Osteocyte (in vitro differentiated cells): ENCODE measurements around the gene ETS1. TPM values are rescaled to one million over a fixed set of nuclear protein-coding genes. Genes with fewer than 3 reads are reported as not detected.
"Not testable (repeated sequence)": the region's sequence is repeated elsewhere in the genome, so short reads cannot be mapped to it uniquely, and the experiment has no call there.

Source experiments
- DNase-seq: peaks from one replicate; pipeline ENCODE4 v3.0.0; 2021; ENCODE audit warnings: mixed read lengths; ENCODE audit not compliant: unreplicated experiment; ENCODE audit errors: extremely low spot score
- H3K27ac Mint-ChIP-seq: one replicate; pipeline ENCODE4 v1.8.0; 2021; ENCODE audit warnings: mild to moderate bottlenecking, mixed read lengths; ENCODE audit not compliant: unreplicated experiment
- H3K27me3 Mint-ChIP-seq: one replicate; pipeline ENCODE4 v1.8.0; 2021; ENCODE audit warnings: mixed read lengths; ENCODE audit not compliant: unreplicated experiment
- H3K36me3 Mint-ChIP-seq: one replicate; pipeline ENCODE4 v1.8.0; 2021; ENCODE audit warnings: mixed read lengths; ENCODE audit not compliant: unreplicated experiment
- H3K4me1 Mint-ChIP-seq: one replicate; pipeline ENCODE4 v1.8.0; 2021; ENCODE audit warnings: mixed read lengths; ENCODE audit not compliant: unreplicated experiment
- H3K4me3 Mint-ChIP-seq: one replicate; pipeline ENCODE4 v1.8.0; 2021; ENCODE audit warnings: mild to moderate bottlenecking, moderate library complexity, mixed read lengths; ENCODE audit not compliant: unreplicated experiment
- H3K9me3 Mint-ChIP-seq: one replicate; pipeline ENCODE4 v1.8.0; 2021; ENCODE audit warnings: mixed read lengths; ENCODE audit not compliant: unreplicated experiment
- total RNA-seq: library from RNA; stranded (reverse); gene quantifications from 2 replicates; pipeline ENCODE4 v1.2.1, GENCODE V29; 2021
- TF ChIP-seq, protein P1 (sequence below): fragments of 200-600 bp; sonication (generic); IDR thresholded peaks from 2 replicates; pipeline ENCODE4 v1.5.0; 2021; ENCODE audit warnings: antibody characterized with exemption, mild to moderate bottlenecking, moderate library complexity

The ETS1 gene
- total RNA-seq, 1 donor from 2014 or later: 77.9 TPM

- Mint-ChIP-seq H3K4me3 (no peak overlapping the region), H3K36me3 (peaks cover 24% of the 10 kb centered on the region), H3K9me3 (no peaks in the 10 kb centered on the region), H3K4me1 (peaks cover 62% of the 10 kb centered on the region), H3K27me3 (no peaks in the 10 kb centered on the region), H3K27ac (no peak overlapping the region)
- TF ChIP-seq, protein P1, sequence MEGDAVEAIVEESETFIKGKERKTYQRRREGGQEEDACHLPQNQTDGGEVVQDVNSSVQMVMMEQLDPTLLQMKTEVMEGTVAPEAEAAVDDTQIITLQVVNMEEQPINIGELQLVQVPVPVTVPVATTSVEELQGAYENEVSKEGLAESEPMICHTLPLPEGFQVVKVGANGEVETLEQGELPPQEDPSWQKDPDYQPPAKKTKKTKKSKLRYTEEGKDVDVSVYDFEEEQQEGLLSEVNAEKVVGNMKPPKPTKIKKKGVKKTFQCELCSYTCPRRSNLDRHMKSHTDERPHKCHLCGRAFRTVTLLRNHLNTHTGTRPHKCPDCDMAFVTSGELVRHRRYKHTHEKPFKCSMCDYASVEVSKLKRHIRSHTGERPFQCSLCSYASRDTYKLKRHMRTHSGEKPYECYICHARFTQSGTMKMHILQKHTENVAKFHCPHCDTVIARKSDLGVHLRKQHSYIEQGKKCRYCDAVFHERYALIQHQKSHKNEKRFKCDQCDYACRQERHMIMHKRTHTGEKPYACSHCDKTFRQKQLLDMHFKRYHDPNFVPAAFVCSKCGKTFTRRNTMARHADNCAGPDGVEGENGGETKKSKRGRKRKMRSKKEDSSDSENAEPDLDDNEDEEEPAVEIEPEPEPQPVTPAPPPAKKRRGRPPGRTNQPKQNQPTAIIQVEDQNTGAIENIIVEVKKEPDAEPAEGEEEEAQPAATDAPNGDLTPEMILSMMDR: no peak
- DNase-seq: no peak
Measured at GRCh38 chr11:128455766-128456165, 131.6 kb downstream of the ETS1 start.

DNA sequence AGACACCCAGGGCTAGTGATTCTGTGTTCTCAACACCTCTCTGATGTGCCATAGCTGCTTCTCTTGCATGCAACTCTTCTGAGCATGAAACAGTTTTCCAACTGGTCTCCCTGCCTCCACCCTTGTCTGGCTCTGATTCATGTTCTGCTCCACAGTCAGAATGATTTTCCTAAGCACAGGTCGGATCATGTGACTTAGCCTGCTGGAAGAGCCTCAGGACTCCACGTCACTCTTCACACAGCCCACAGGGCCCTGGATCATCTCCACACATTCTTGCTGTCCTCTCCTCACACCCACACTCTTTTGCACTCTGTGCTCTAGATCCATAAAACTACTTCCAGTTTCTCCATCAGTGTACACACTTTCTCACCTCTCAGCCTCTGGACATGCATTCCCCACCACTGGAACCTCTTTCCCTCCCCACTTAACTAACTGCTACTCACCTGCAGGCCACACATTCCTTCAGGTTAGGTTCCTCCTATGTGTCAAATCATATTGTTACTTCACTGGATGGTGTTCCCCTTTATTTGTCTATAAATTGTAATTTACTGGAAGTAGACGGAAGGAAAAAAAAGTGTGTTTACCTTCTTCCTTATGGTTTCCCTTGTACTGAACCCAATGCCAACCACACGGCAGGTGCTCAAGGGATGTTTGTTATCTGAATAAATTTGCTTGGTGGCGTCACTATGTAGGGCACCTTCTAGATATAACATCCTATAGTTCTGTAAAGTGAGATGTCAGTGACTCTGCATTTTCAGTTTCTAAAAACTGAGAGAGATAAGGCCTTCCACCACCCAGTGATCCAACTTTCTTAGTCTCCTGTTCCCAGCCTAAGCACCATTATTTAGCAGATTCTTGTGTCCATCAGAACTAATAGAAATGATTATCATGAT, 133.7 kb downstream of the ETS1 start:
- TF ChIP-seq, protein P1: no peak
- peaks cover 10% of the 10 kb centered on the region for H3K36me3 Mint-ChIP-seq
- H3K27ac Mint-ChIP-seq: peak overlapping the region; percentile 96
- H3K4me1 Mint-ChIP-seq: peaks cover 56% of the 10 kb centered on the region
- H3K9me3 Mint-ChIP-seq: no peaks in the 10 kb centered on the region
- DNase-seq: no peak
- no peaks in the 10 kb centered on the region for H3K27me3 Mint-ChIP-seq
- H3K4me3 Mint-ChIP-seq: no peak overlapping the region

- peak; percentile 94 for DNase-seq
- TF ChIP-seq, protein P1: no peak
- H3K36me3 Mint-ChIP-seq: peaks cover 2% of the 10 kb centered on the region
- H3K4me3 Mint-ChIP-seq: peak overlapping the region; percentile 65
- peaks cover 46% of the 10 kb centered on the region for H3K4me1 Mint-ChIP-seq
- no peaks in the 10 kb centered on the region for H3K27me3 Mint-ChIP-seq
- peak overlapping the region; percentile 96 for H3K27ac Mint-ChIP-seq
- H3K9me3 Mint-ChIP-seq: peaks cover 2% of the 10 kb centered on the region
Measured at GRCh38 chr11:128451652-128452470, 135.5 kb downstream of the ETS1 start.

DNA sequence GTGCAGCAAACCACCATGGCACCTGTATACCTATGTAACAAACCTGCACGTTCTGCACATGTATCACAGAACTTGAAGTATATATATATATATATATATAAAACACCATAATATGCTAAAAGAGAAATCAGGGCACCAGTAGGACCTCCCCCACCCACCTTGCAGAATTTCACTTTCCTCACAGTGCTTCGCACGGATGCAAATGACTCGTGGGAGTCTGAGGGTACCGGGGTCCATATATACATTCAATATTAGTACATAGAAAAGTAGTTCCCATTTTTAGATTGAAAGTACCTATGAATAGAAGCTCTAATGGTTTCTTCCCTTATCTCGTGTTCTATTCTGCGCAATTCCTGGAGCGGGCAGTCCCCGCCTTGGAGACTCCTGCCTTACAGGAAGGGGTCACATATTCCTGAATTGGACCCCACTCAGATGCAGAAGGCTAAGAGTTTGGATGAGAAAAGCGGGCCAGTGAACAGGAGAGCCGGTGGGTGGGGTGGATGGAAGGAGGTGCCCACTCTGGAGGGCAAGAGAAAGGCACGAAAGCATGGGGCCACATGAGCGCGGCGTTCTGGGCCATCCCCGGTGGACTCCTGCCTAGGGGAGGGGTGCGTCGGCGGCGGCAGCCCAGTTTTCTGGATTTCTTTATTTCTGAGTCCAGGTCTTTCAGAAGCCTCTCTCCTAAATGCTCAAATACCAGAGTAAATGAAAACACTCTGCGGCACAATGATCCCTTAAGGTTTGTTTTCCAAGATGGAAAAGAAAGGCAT, 136.3 kb downstream of the ETS1 start:
- peak overlapping the region; percentile 96 for H3K27ac Mint-ChIP-seq
- peak overlapping the region; percentile 65 for H3K4me3 Mint-ChIP-seq
- TF ChIP-seq, protein P1: no peak
- H3K9me3 Mint-ChIP-seq: peaks cover 5% of the 10 kb centered on the region
- no peaks in the 10 kb centered on the region for H3K27me3 Mint-ChIP-seq
- peaks cover 2% of the 10 kb centered on the region for H3K36me3 Mint-ChIP-seq
- peaks cover 46% of the 10 kb centered on the region for H3K4me1 Mint-ChIP-seq
- no peak for DNase-seq

DNA sequence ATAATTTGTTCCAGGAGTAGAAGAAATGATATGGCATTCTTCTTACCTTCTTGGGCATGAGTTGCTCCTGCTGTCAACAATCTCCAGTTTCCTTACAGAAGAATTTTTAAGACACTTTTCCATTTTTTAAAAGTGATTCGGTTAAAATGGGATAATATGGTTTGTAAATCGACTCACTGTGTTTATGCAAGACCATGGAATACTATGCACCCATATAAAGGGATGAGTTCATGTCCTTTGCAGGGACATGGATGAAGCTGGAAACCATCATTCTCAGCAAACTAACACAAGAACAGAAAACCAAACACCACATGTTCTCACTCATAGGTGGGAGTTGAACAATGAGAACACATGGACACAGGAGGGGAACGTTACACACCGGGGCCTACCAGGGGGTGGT, 136.9 kb downstream of the ETS1 start:
- H3K9me3 Mint-ChIP-seq, DNase-seq, H3K27ac Mint-ChIP-seq, H3K36me3 Mint-ChIP-seq, H3K4me3 Mint-ChIP-seq, H3K27me3 Mint-ChIP-seq: not testable (repeated sequence)
- peaks cover 46% of the 10 kb centered on the region for H3K4me1 Mint-ChIP-seq
